Osteoblast (primary cell): ENCODE results near the gene ZFHX3. TPM values are rescaled to one million over a fixed set of nuclear protein-coding genes. Genes with fewer than 3 reads are reported as not detected.

Source experiments
- DNase-seq: peaks from one replicate; pipeline ENCODE4 v3.0.0; 2011; ENCODE audit warnings: low spot score, mixed read lengths; ENCODE audit not compliant: insufficient read length; ENCODE audit errors: missing footprints
- H2AFZ ChIP-seq: 2 replicates; pipeline ENCODE4 v1.6.0; 2011; ENCODE audit warnings: mild to moderate bottlenecking, low read length
- H3K27ac ChIP-seq: 2 replicates; pipeline ENCODE4 v1.5.1; 2011; ENCODE audit warnings: mild to moderate bottlenecking, low read depth, low read length, moderate library complexity
- H3K27me3 ChIP-seq: 2 replicates; pipeline ENCODE4 v1.6.0; 2012; ENCODE audit warnings: mild to moderate bottlenecking, control low read depth, inconsistent platforms, low read length, moderate library complexity; ENCODE audit not compliant: insufficient read depth
- H3K36me3 ChIP-seq: 2 replicates; pipeline ENCODE4 v1.5.1; 2011; ENCODE audit warnings: mild to moderate bottlenecking, low read length, control low read depth, moderate library complexity; ENCODE audit not compliant: insufficient read depth
- H3K4me1 ChIP-seq: 2 replicates; pipeline ENCODE4 v1.5.1; 2011; ENCODE audit warnings: mild to moderate bottlenecking, low read length, control low read depth, moderate library complexity; ENCODE audit not compliant: insufficient read depth
- H3K4me2 ChIP-seq: 2 replicates; pipeline ENCODE4 v1.6.0; 2011; ENCODE audit warnings: mild to moderate bottlenecking, low read length; ENCODE audit not compliant: insufficient read depth
- H3K4me3 ChIP-seq: fragments of 200-600 bp; sonication (generic); 3 replicates; pipeline ENCODE4 v1.5.1; 2012; ENCODE audit warnings: mild to moderate bottlenecking, low read length, inconsistent platforms; ENCODE audit not compliant: insufficient read depth
- H3K79me2 ChIP-seq: 2 replicates; pipeline ENCODE4 v1.6.0; 2012; ENCODE audit warnings: mild to moderate bottlenecking, low read length, control low read depth, inconsistent platforms; ENCODE audit not compliant: insufficient read depth
- H3K9me3 ChIP-seq: 2 replicates; pipeline ENCODE4 v1.5.1; 2011; ENCODE audit warnings: low read depth, low read length, control low read depth
- H4K20me1 ChIP-seq: 2 replicates; pipeline ENCODE4 v1.6.0; 2012; ENCODE audit warnings: mild to moderate bottlenecking, low read length, control low read depth; ENCODE audit not compliant: insufficient read depth
- CTCF ChIP-seq: IDR thresholded peaks from 2 replicates; pipeline ENCODE4 v1.5.1; 2011; ENCODE audit warnings: mild to moderate bottlenecking, low read depth, low read length, moderate library complexity; ENCODE audit errors: extremely low read depth
- total RNA-seq: library from RNA; depleted of rRNA; stranded (reverse); fragments of >200 nt; gene quantifications from 2 replicates; pipeline ENCODE4 v1.2.3, GENCODE V29; 2012

Gene ZFHX3
- total RNA-seq, 1 donor = 14.5 TPM

GRCh38 chr16:72924927-72925630 lies 122.8 kb downstream of the ZFHX3 start:
- peaks cover 58% of the 10 kb centered on the region for H4K20me1 ChIP-seq
- H3K79me2 ChIP-seq = peaks cover 82% of the 10 kb centered on the region
- H3K4me3 ChIP-seq = no peak overlapping the region
- no peak overlapping the region for H2AFZ ChIP-seq
- H3K36me3 ChIP-seq = no peaks in the 10 kb centered on the region
- no peak for DNase-seq
- no peaks in the 10 kb centered on the region for H3K9me3 ChIP-seq
- no peak overlapping the region for H3K4me2 ChIP-seq
- no peak for TF ChIP-seq CTCF
- no peaks in the 10 kb centered on the region for H3K27me3 ChIP-seq
- H3K4me1 ChIP-seq = peaks cover 6% of the 10 kb centered on the region
- no peak overlapping the region for H3K27ac ChIP-seq

GRCh38 chr16:72924537-72924926 lies 123.4 kb downstream of the ZFHX3 start:
- H3K27me3 ChIP-seq = no peaks in the 10 kb centered on the region
- peaks cover 6% of the 10 kb centered on the region for H3K4me1 ChIP-seq
- no peaks in the 10 kb centered on the region for H3K36me3 ChIP-seq
- TF ChIP-seq CTCF = no peak
- no peak overlapping the region for H2AFZ ChIP-seq
- peaks cover 58% of the 10 kb centered on the region for H4K20me1 ChIP-seq
- no peak overlapping the region for H3K4me3 ChIP-seq
- no peak overlapping the region for H3K27ac ChIP-seq
- DNase-seq = no peak
- H3K79me2 ChIP-seq = peaks cover 81% of the 10 kb centered on the region
- H3K9me3 ChIP-seq = no peaks in the 10 kb centered on the region
- H3K4me2 ChIP-seq = no peak overlapping the region

- H2AFZ ChIP-seq = no peak overlapping the region
- no peak overlapping the region for H3K4me2 ChIP-seq
- no peak for TF ChIP-seq CTCF
- H3K9me3 ChIP-seq = no peaks in the 10 kb centered on the region
- H3K27ac ChIP-seq = no peak overlapping the region
- H3K4me3 ChIP-seq = no peak overlapping the region
- no peaks in the 10 kb centered on the region for H3K27me3 ChIP-seq
- H3K79me2 ChIP-seq = peaks cover 81% of the 10 kb centered on the region
- peaks cover 55% of the 10 kb centered on the region for H4K20me1 ChIP-seq
- H3K36me3 ChIP-seq = no peaks in the 10 kb centered on the region
- DNase-seq = no peak
- peaks cover 6% of the 10 kb centered on the region for H3K4me1 ChIP-seq
Observed at GRCh38 chr16:72923757-72924156, 124.2 kb downstream of the ZFHX3 start.

GRCh38 chr16:72922714-72923113 lies 125.2 kb downstream of the ZFHX3 start:
- H2AFZ ChIP-seq = no peak overlapping the region
- no peak overlapping the region for H3K27ac ChIP-seq
- no peaks in the 10 kb centered on the region for H3K36me3 ChIP-seq
- H3K4me3 ChIP-seq = no peak overlapping the region
- H3K9me3 ChIP-seq = no peaks in the 10 kb centered on the region
- peaks cover 55% of the 10 kb centered on the region for H4K20me1 ChIP-seq
- no peak for TF ChIP-seq CTCF
- H3K27me3 ChIP-seq = no peaks in the 10 kb centered on the region
- H3K4me1 ChIP-seq = peaks cover 6% of the 10 kb centered on the region
- peaks cover 81% of the 10 kb centered on the region for H3K79me2 ChIP-seq
- no peak overlapping the region for H3K4me2 ChIP-seq
- no peak for DNase-seq
